ENCODE results near the gene TLE3.

TLE3 gene

GRCh38 chr15:70067681-70068080, 30.0 kb downstream of the TLE3 start:
- Histone ChIP-seq H3K27me3 (ENCODE audit: low read length) (no peaks in the 10 kb centered on the region), H3K36me3 (ENCODE audit: low read length) (peaks cover 4% of the 10 kb centered on the region; the same call in 1 of the 2 replicates), H3K4me3 (ENCODE audit: insufficient read depth, low read length, poor library complexity, severe bottlenecking) (no peak overlapping the region), H4K20me1 (ENCODE audit: low read depth, low read length) (no peaks in the 10 kb centered on the region), H3F3A (ENCODE audit: insufficient read depth) (no peaks in the 10 kb centered on the region), H3K27ac (ENCODE audit: low read depth, low read length) (no peak overlapping the region), H3K9me3 (ENCODE audit: insufficient read depth, low read length) (no peaks in the 10 kb centered on the region), H3K9me2 (replicated peaks; ENCODE audit: insufficient read depth, low read length) (no peaks in the 10 kb centered on the region), H3K79me2 (ENCODE audit: insufficient read depth, low read length) (no peaks in the 10 kb centered on the region), H3K4me2 (ENCODE audit: low read depth, low read length, poor library complexity, severe bottlenecking) (no peak overlapping the region), H2AFZ (ENCODE audit: low read depth, low read length, severe bottlenecking) (no peak overlapping the region), H3K9ac (ENCODE audit: low read length) (no peak overlapping the region)
- TF ChIP-seq CTCF (IDR thresholded peaks at IDR 0.05; ENCODE audit: insufficient read depth, low read length, poor library complexity, severe bottlenecking): no peak
- no peak for TF ChIP-seq EZH2phosphoT487 (conservative IDR thresholded peaks at IDR 0.05; ENCODE audit: low read length)

- Histone ChIP-seq H3K36me3 (ENCODE audit: low read length) (peaks cover 4% of the 10 kb centered on the region; the same call in 1 of the 2 replicates), H3K4me2 (ENCODE audit: low read depth, low read length, poor library complexity, severe bottlenecking) (no peak overlapping the region), H3K9me2 (replicated peaks; ENCODE audit: insufficient read depth, low read length) (no peaks in the 10 kb centered on the region), H3K27me3 (ENCODE audit: low read length) (no peaks in the 10 kb centered on the region), H4K20me1 (ENCODE audit: low read depth, low read length) (no peaks in the 10 kb centered on the region), H3F3A (ENCODE audit: insufficient read depth) (no peaks in the 10 kb centered on the region), H2AFZ (ENCODE audit: low read depth, low read length, severe bottlenecking) (no peak overlapping the region), H3K27ac (ENCODE audit: low read depth, low read length) (no peak overlapping the region), H3K4me3 (ENCODE audit: insufficient read depth, low read length, poor library complexity, severe bottlenecking) (no peak overlapping the region), H3K9me3 (ENCODE audit: insufficient read depth, low read length) (no peaks in the 10 kb centered on the region), H3K79me2 (ENCODE audit: insufficient read depth, low read length) (no peaks in the 10 kb centered on the region), H3K9ac (ENCODE audit: low read length) (no peak overlapping the region)
- TF ChIP-seq EZH2phosphoT487 (conservative IDR thresholded peaks at IDR 0.05; ENCODE audit: low read length) (no peak), CTCF (IDR thresholded peaks at IDR 0.05; ENCODE audit: insufficient read depth, low read length, poor library complexity, severe bottlenecking) (no peak)
Measured at GRCh38 chr15:70067011-70067410, 30.7 kb downstream of the TLE3 start.

GRCh38 chr15:70066447-70066846, 31.3 kb downstream of the TLE3 start:
- H2AFZ ChIP-seq (ENCODE audit: low read depth, low read length, severe bottlenecking): no peak overlapping the region
- TF ChIP-seq CTCF (IDR thresholded peaks at IDR 0.05; ENCODE audit: insufficient read depth, low read length, poor library complexity, severe bottlenecking) (no peak), EZH2phosphoT487 (conservative IDR thresholded peaks at IDR 0.05; ENCODE audit: low read length) (no peak)
- no peak overlapping the region for H3K9ac ChIP-seq (ENCODE audit: low read length)
- no peaks in the 10 kb centered on the region for H3F3A ChIP-seq (ENCODE audit: insufficient read depth)
- H3K79me2 ChIP-seq (ENCODE audit: insufficient read depth, low read length): no peaks in the 10 kb centered on the region
- H3K36me3 ChIP-seq (ENCODE audit: low read length): peaks cover 4% of the 10 kb centered on the region; the same call in 1 of the 2 replicates
- H3K27me3 ChIP-seq (ENCODE audit: low read length): no peaks in the 10 kb centered on the region
- H3K4me2 ChIP-seq (ENCODE audit: low read depth, low read length, poor library complexity, severe bottlenecking): no peak overlapping the region
- no peak overlapping the region for H3K27ac ChIP-seq (ENCODE audit: low read depth, low read length)
- H3K9me2 ChIP-seq (replicated peaks; ENCODE audit: insufficient read depth, low read length): no peaks in the 10 kb centered on the region
- no peaks in the 10 kb centered on the region for H4K20me1 ChIP-seq (ENCODE audit: low read depth, low read length)
- H3K4me3 ChIP-seq (ENCODE audit: insufficient read depth, low read length, poor library complexity, severe bottlenecking): no peak overlapping the region
- no peaks in the 10 kb centered on the region for H3K9me3 ChIP-seq (ENCODE audit: insufficient read depth, low read length)
